Endothelial cell of umbilical vein (primary cell): ENCODE data around the gene NMD3. TPM values are rescaled to one million over a fixed set of nuclear protein-coding genes. Genes with fewer than 3 reads are reported as not detected.

ENCODE experiments used
- BruUV-seq: library from RNA; stranded (reverse); fragments of 400-500 nt; replicated peaks from 2 replicates; lab custom pipeline; 2021; lab: Mats Ljungman, UMichigan
- CTCF ChIA-PET: fragments of 300-600, 350-600 bp; sonication (Branson Sonifier 250); formaldehyde crosslinking; loops from one replicate; lab custom pipeline; 2021; ENCODE audit warnings: antibody characterized with exemption, inconsistent platforms; lab: Charles Lee
- POLR2A ChIA-PET: fragments of 300-600, 350-600 bp; sonication (Branson Sonifier 250); formaldehyde crosslinking; loops from one replicate; lab custom pipeline; 2021; ENCODE audit warnings: antibody characterized with exemption, inconsistent platforms; lab: Charles Lee
- DNase-seq: peaks from one replicate; pipeline ENCODE4 v3.0.0-alpha.2; 2011; ENCODE audit warnings: low read depth, low spot score
- FAIRE-seq: peaks from 2 replicates; lab custom pipeline; 2011; peaks lifted over from hg19 to GRCh38; lab: Jason Lieb, UNC
- H2AFZ ChIP-seq: 2 replicates; pipeline ENCODE4 v1.6.0; 2012; ENCODE audit warnings: low read depth, low read length, control low read depth, inconsistent platforms
- H3K27ac ChIP-seq: 2 replicates; pipeline ENCODE4 v1.5.1; 2011; ENCODE audit warnings: low read depth, mild to moderate bottlenecking, control low read depth, low read length, moderate library complexity; ENCODE audit not compliant: insufficient read depth
- H3K27me3 ChIP-seq, 2 experiments: 2 replicates each; pipeline versions ENCODE4 v1.6.0 to v1.6.1; 2011; ENCODE audit warnings: low read length in 2 of 2, mixed read lengths in 1 of 2; ENCODE audit not compliant: control insufficient read depth in 2 of 2, insufficient read depth in 2 of 2
- H3K36me3 ChIP-seq, 2 experiments: 2 replicates in 1 of 2; 3 replicates in 1 of 2; pipeline ENCODE4 v1.5.1; 2011; ENCODE audit warnings: low read length in 2 of 2, mild to moderate bottlenecking in 1 of 2, moderate library complexity in 1 of 2; ENCODE audit not compliant: control insufficient read depth in 2 of 2, insufficient read depth in 2 of 2; ENCODE audit errors: extremely low read depth in 1 of 2
- H3K4me1 ChIP-seq: 3 replicates; pipeline ENCODE4 v1.5.1; 2011; ENCODE audit warnings: mild to moderate bottlenecking, low read length; ENCODE audit not compliant: control insufficient read depth, insufficient read depth; ENCODE audit errors: extremely low read depth
- H3K4me2 ChIP-seq: 2 replicates; pipeline ENCODE4 v1.6.1; 2011; ENCODE audit warnings: low read length, control low read depth, mixed read lengths; ENCODE audit not compliant: insufficient read depth
- H3K4me3 ChIP-seq, 3 experiments: fragments of 200-600 bp in 1 of 3; sonication (generic), shearing (Covaris generic) in 1 of 3; replicated peaks in 1 of 3; 2 replicates each; pipeline ENCODE4 v1.5.1; 2011 to 2016; ENCODE audit warnings: control low read depth in 3 of 3, low read length in 3 of 3, mild to moderate bottlenecking in 2 of 3, inconsistent platforms in 1 of 3, low read depth in 1 of 3, moderate library complexity in 1 of 3; ENCODE audit not compliant: insufficient read depth in 1 of 3
- H3K79me2 ChIP-seq: 2 replicates; pipeline ENCODE4 v1.6.0; 2012; ENCODE audit warnings: low read length, inconsistent platforms; ENCODE audit not compliant: control insufficient read depth, insufficient read depth
- H3K9ac ChIP-seq: replicated peaks from 2 replicates; pipeline ENCODE3; 2011; ENCODE audit warnings: low read length, control low read depth; ENCODE audit not compliant: insufficient read depth; ENCODE audit errors: extremely low read depth
- H3K9me1 ChIP-seq: replicated peaks from 3 replicates; pipeline ENCODE4 v1.6.0; 2011; ENCODE audit warnings: mild to moderate bottlenecking, low read length; ENCODE audit not compliant: control insufficient read depth, insufficient read depth; ENCODE audit errors: extremely low read depth
- H3K9me3 ChIP-seq: replicated peaks from 2 replicates; pipeline ENCODE4 v1.5.1; 2012; ENCODE audit warnings: low read length, inconsistent platforms; ENCODE audit not compliant: control insufficient read depth, insufficient read depth
- H4K20me1 ChIP-seq: replicated peaks from 2 replicates; pipeline ENCODE3; 2011; ENCODE audit warnings: mild to moderate bottlenecking, low read length; ENCODE audit not compliant: control insufficient read depth, insufficient read depth; ENCODE audit errors: extremely low read depth
- EZH2 ChIP-seq: IDR thresholded peaks from 2 replicates; pipeline ENCODE4 v1.6.1; 2012; ENCODE audit warnings: borderline replicate concordance, low read depth, mild to moderate bottlenecking, moderate library complexity, low read length, inconsistent platforms; ENCODE audit not compliant: severe bottlenecking
- FOS ChIP-seq: IDR thresholded peaks from 2 replicates; pipeline ENCODE4 v1.6.1; 2011; ENCODE audit warnings: mild to moderate bottlenecking, low read length, moderate library complexity, borderline replicate concordance; ENCODE audit not compliant: insufficient read depth
- GATA2 ChIP-seq: IDR thresholded peaks from 2 replicates; pipeline ENCODE4 v1.7.0; 2011; ENCODE audit warnings: low read depth, mild to moderate bottlenecking, moderate library complexity, mixed read lengths, low read length; ENCODE audit not compliant: insufficient read length, insufficient read depth
- JUN ChIP-seq: IDR thresholded peaks from 2 replicates; pipeline ENCODE4 v1.6.1; 2011; ENCODE audit warnings: borderline replicate concordance, low read depth; ENCODE audit not compliant: insufficient read length, insufficient read depth
- MYC ChIP-seq: IDR thresholded peaks from one replicate; pipeline ENCODE4 v1.6.1; 2011; ENCODE audit warnings: mild to moderate bottlenecking, low read depth, low read length
- POLR2A ChIP-seq: IDR thresholded peaks from 2 replicates; pipeline ENCODE4 v1.6.1; 2012; ENCODE audit warnings: low read depth, mild to moderate bottlenecking, control low read depth, low read length
- POLR2AphosphoS5 ChIP-seq: IDR thresholded peaks from 2 replicates; pipeline ENCODE4 v1.6.1; 2012; ENCODE audit warnings: low read depth, mild to moderate bottlenecking, control low read depth, low read length, moderate library complexity; ENCODE audit not compliant: insufficient read depth
- dilution Hi-C: fragments of 300-500 bp; cut with MboI; formaldehyde crosslinking; loops from one replicate; pipeline ENCODE4 v1.15.0; 2019; ENCODE audit warnings: low sequenced_read_pairs; ENCODE audit not compliant: extremely low pct_ligation_motif_present
- intact Hi-C: fragments of 100-400 bp; cut with micrococcal nuclease; formaldehyde crosslinking; loops from one replicate; pipeline ENCODE4 v1.10.0; 2022
- polyA plus RNA-seq, 4 experiments: library from polyadenylated mRNA; depleted of rRNA in 3 of 4; stranded (reverse) in 3 of 4; unstranded in 1 of 4; fragments of >200 nt; gene quantifications; 2 replicates each; pipeline versions ENCODE4 v1.2.1 to v1.2.3, GENCODE V29; 2011 to 2012; ENCODE audit warnings: missing spikeins in 1 of 4
- small RNA-seq: library from RNA; depleted of rRNA; stranded (forward); fragments of <200 nt; gene quantifications from one replicate; pipeline ENCODE3, GENCODE V24; 2012; ENCODE audit warnings: low replicate concordance, low read depth; ENCODE audit not compliant: insufficient read depth, insufficient read length
- total RNA-seq: library from RNA; stranded (reverse); gene quantifications from 2 replicates; pipeline ENCODE4 v1.2.3, GENCODE V29; 2021
- TF ChIP-seq, protein P1 (sequence below), 2 donors: IDR thresholded peaks; 1 replicate in 1 of 2; 2 replicates in 1 of 2; pipeline ENCODE4 v1.5.1; 2011; ENCODE audit warnings: low read length in 2 of 2, mild to moderate bottlenecking in 2 of 2, moderate library complexity in 2 of 2, control low read depth in 1 of 2, inconsistent platforms in 1 of 2, low read depth in 1 of 2; ENCODE audit not compliant: insufficient read depth in 1 of 2; ENCODE audit errors: extremely low read depth in 1 of 2
- TF ChIP-seq, protein P2 (sequence below): IDR thresholded peaks from 2 replicates; pipeline ENCODE4 v1.6.1; 2011; ENCODE audit not compliant: insufficient read depth, insufficient read length

Gene NMD3
- total and polyA plus RNA-seq, 2 donors (not counting 3 experiments of a cell fraction or from before 2014, with no cell fraction given): 14.2 to 53.8 TPM

DNA sequence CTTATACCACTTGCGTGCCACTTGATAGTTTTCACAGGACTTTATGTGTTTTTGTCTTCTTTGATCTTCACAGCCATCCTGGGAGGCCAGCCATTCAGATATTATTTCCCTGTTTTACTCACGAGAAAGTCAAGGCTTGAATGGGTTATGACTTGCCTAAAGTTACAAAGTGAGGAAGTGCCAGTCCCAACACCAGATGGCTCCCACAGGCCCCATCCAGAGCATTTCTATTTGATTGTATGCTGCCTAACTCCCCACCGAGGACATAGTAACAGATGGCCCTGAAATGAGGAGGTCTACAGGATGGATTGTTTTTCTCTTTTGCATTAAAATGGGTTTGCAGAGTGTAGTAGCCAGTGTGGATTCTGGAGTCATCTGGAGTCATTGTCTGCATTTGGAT, 75.7 kb downstream of the NMD3 start:
- Histone ChIP-seq H3K36me3 (no peaks in the 10 kb centered on the region), H3K9me1 (no peaks in the 10 kb centered on the region), H3K79me2 (no peaks in the 10 kb centered on the region), H3K4me2 (no peak overlapping the region), H3K4me3 (no peak overlapping the region), H2AFZ (no peak overlapping the region), H3K4me1 (no peaks in the 10 kb centered on the region), H3K9ac (no peak overlapping the region), H4K20me1 (no peaks in the 10 kb centered on the region), H3K27ac (no peak overlapping the region), H3K9me3 (no peaks in the 10 kb centered on the region), H3K27me3 (no peaks in the 10 kb centered on the region)
- POLR2A ChIA-PET: no interaction called here
- FAIRE-seq: no peak
- CTCF ChIA-PET: no interaction called here
- DNase-seq: no peak
- BruUV-seq: no TSS peak
- TF ChIP-seq, protein P1, sequence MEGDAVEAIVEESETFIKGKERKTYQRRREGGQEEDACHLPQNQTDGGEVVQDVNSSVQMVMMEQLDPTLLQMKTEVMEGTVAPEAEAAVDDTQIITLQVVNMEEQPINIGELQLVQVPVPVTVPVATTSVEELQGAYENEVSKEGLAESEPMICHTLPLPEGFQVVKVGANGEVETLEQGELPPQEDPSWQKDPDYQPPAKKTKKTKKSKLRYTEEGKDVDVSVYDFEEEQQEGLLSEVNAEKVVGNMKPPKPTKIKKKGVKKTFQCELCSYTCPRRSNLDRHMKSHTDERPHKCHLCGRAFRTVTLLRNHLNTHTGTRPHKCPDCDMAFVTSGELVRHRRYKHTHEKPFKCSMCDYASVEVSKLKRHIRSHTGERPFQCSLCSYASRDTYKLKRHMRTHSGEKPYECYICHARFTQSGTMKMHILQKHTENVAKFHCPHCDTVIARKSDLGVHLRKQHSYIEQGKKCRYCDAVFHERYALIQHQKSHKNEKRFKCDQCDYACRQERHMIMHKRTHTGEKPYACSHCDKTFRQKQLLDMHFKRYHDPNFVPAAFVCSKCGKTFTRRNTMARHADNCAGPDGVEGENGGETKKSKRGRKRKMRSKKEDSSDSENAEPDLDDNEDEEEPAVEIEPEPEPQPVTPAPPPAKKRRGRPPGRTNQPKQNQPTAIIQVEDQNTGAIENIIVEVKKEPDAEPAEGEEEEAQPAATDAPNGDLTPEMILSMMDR (IDR thresholded peaks at IDR 0.05; ENCODE audit: extremely low read depth in 1 of 2, insufficient read depth in 1 of 2, low read depth in 1 of 2, low read length in 2 of 2): no peak
- TF ChIP-seq EZH2: no peak
- TF ChIP-seq FOS: no peak
- no peak for TF ChIP-seq JUN
- no peak for TF ChIP-seq MYC
- TF ChIP-seq POLR2A: no peak
- no peak for TF ChIP-seq POLR2AphosphoS5
- TF ChIP-seq, protein P2, sequence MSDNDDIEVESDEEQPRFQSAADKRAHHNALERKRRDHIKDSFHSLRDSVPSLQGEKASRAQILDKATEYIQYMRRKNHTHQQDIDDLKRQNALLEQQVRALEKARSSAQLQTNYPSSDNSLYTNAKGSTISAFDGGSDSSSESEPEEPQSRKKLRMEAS: no peak
- TF ChIP-seq GATA2: no peak
- dilution Hi-C loops: no loop called here
- intact Hi-C loops: no loop called here

Small RNA genes within 50 kb of the gene (small RNA-seq; reads per million reads assigned to genes)
- gene AC108738.1: not detected

Other genes with a start within 250 kb of the NMD3 start
- gene B3GALNT1, start 116.0 kb upstream of the NMD3 start, total RNA-seq: 13.7 and 29.4 TPM in 2 replicates
- gene B3GALNT1, start 116.0 kb upstream of the NMD3 start, polyA plus RNA-seq: 17.0 and 19.4 TPM in 2 replicates
- gene SPTSSB, start 150.2 kb downstream of the NMD3 start, total RNA-seq: not detected in 2 replicates
- not detected in 2 replicates for gene SPTSSB, start 150.2 kb downstream of the NMD3 start, polyA plus RNA-seq